Measurements from ENCODE around the gene B4GALT6. TPM values are rescaled to one million over a fixed set of nuclear protein-coding genes. Genes with fewer than 3 reads are reported as not detected.

The B4GALT6 gene
- total RNA-seq, 1 experiment from 2014 or later: 16.1 TPM

DNA sequence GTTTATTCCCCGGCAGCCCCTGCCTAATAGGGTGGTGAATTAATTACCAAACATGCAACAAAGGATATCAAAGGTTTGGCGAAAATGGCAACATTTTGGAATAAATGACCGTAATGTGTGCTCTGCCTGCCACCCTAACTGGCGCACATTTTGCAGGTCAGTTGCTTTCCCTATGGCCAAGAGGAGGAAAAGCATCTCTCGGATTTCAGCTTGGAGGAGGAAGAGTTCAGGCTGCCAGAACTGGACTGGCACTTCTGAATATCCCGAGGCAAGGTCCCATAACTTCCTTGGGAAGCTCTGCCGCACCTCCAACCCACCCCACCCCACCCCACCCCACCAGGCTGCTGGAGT is 39.2 kb upstream of the B4GALT6 start:
- Histone ChIP-seq H2AFZ (ENCODE audit: low read depth, low read length, poor library complexity, severe bottlenecking) (no peak overlapping the region), H4K20me1 (ENCODE audit: insufficient read depth) (no peaks in the 10 kb centered on the region), H3K9me2 (ENCODE audit: insufficient read depth) (no peaks in the 10 kb centered on the region), H3K36me3 (ENCODE audit: control insufficient read depth in 1 of 2, insufficient read depth in 2 of 2, low read length in 2 of 2) (no peaks in the 10 kb centered on the region), H3K27me3 (ENCODE audit: insufficient read depth, low read length) (no peaks in the 10 kb centered on the region), H3K27ac (ENCODE audit: low read depth, low read length) (no peak overlapping the region), H3K9me3 (ENCODE audit: control insufficient read depth in 1 of 2, insufficient read depth in 1 of 2, low read depth in 1 of 2, low read length in 2 of 2) (peaks cover 6 to 7% of the 10 kb centered on the region in 2 experiments; a peak in 2 of 4 replicates), H3K9ac (ENCODE audit: low read length) (no peak overlapping the region), H3K4me2 (ENCODE audit: low read length) (no peak overlapping the region), H3K4me3 (replicated peaks in 1 of 2; ENCODE audit: low read depth in 1 of 2, low read length in 2 of 2) (no peak overlapping the region), H3K79me2 (ENCODE audit: insufficient read depth, low read length) (no peaks in the 10 kb centered on the region), H3K4me1 (ENCODE audit: control insufficient read depth in 1 of 2, insufficient read depth in 2 of 2, low read length in 2 of 2) (no peaks in the 10 kb centered on the region)
- CTCF ChIA-PET: interaction anchor here (1.1 to 2.1 kb wide), 3 partner anchors 9 to 168 kb away, joined by 3 to 5 read pairs (median 4); no protein-coding TSS in a partner anchor
- intact Hi-C loops (cut with micrococcal nuclease): loop anchor here (10.0 kb wide), 3 partner anchors 231 to 749 kb away; no protein-coding TSS in a partner anchor
- POLR2A ChIA-PET: no interaction called here
- BruUV-seq (replicated peaks): no TSS peak
- RAD21 ChIA-PET (ENCODE audit: low non-redundant PET in 1 of 2, low total read pairs in 2 of 2, uncharacterized antibody in 2 of 2, unreplicated experiment in 2 of 2): no interaction called here
- no peak for DNase-seq (ENCODE audit: low read depth, low spot score)
- ATAC-seq: no peak
- TF ChIP-seq POLR2A (IDR thresholded peaks at IDR 0.05; ENCODE audit: borderline replicate concordance, extremely low read depth, insufficient read depth, insufficient read length) (no peak), ELF1 (IDR thresholded peaks at IDR 0.05; ENCODE audit: borderline replicate concordance, low read depth) (no peak), POLR2AphosphoS5 (IDR thresholded peaks at IDR 0.05; ENCODE audit: low read depth, low read length) (no peak), SIN3A (IDR thresholded peaks at IDR 0.05; ENCODE audit: low read depth) (no peak), FOSL1 (IDR thresholded peaks at IDR 0.05; ENCODE audit: low read depth) (no peak), RAD21 (IDR thresholded peaks at IDR 0.05; ENCODE audit: low read depth) (no peak), ZNF274 (IDR thresholded peaks at IDR 0.05; ENCODE audit: low read depth, low read length) (no peak), YY1 (IDR thresholded peaks at IDR 0.05; ENCODE audit: extremely low read depth, insufficient replicate concordance, low read depth, low read length) (no peak), EGR1 (IDR thresholded peaks at IDR 0.05; ENCODE audit: low read depth) (no peak), TCF7L2 (IDR thresholded peaks at IDR 0.05; ENCODE audit: borderline replicate concordance, extremely low read depth, insufficient read depth, insufficient read length) (no peak), SP1 (IDR thresholded peaks at IDR 0.05; ENCODE audit: low read depth) (no peak)
- TF ChIP-seq, protein P1, sequence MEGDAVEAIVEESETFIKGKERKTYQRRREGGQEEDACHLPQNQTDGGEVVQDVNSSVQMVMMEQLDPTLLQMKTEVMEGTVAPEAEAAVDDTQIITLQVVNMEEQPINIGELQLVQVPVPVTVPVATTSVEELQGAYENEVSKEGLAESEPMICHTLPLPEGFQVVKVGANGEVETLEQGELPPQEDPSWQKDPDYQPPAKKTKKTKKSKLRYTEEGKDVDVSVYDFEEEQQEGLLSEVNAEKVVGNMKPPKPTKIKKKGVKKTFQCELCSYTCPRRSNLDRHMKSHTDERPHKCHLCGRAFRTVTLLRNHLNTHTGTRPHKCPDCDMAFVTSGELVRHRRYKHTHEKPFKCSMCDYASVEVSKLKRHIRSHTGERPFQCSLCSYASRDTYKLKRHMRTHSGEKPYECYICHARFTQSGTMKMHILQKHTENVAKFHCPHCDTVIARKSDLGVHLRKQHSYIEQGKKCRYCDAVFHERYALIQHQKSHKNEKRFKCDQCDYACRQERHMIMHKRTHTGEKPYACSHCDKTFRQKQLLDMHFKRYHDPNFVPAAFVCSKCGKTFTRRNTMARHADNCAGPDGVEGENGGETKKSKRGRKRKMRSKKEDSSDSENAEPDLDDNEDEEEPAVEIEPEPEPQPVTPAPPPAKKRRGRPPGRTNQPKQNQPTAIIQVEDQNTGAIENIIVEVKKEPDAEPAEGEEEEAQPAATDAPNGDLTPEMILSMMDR (IDR thresholded peaks at IDR 0.05 in 2 of 3, conservative IDR thresholded peaks at IDR 0.05 in 1 of 3; ENCODE audit: borderline replicate concordance in 1 of 3, insufficient read depth in 1 of 3, low read depth in 2 of 3, low read length in 2 of 3): no peak
- TF ChIP-seq, protein P2, sequence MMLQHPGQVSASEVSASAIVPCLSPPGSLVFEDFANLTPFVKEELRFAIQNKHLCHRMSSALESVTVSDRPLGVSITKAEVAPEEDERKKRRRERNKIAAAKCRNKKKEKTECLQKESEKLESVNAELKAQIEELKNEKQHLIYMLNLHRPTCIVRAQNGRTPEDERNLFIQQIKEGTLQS (IDR thresholded peaks at IDR 0.05): no peak
- TF ChIP-seq, protein P3, sequence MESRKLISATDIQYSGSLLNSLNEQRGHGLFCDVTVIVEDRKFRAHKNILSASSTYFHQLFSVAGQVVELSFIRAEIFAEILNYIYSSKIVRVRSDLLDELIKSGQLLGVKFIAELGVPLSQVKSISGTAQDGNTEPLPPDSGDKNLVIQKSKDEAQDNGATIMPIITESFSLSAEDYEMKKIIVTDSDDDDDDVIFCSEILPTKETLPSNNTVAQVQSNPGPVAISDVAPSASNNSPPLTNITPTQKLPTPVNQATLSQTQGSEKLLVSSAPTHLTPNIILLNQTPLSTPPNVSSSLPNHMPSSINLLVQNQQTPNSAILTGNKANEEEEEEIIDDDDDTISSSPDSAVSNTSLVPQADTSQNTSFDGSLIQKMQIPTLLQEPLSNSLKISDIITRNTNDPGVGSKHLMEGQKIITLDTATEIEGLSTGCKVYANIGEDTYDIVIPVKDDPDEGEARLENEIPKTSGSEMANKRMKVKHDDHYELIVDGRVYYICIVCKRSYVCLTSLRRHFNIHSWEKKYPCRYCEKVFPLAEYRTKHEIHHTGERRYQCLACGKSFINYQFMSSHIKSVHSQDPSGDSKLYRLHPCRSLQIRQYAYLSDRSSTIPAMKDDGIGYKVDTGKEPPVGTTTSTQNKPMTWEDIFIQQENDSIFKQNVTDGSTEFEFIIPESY (IDR thresholded peaks at IDR 0.05; ENCODE audit: extremely low read depth, insufficient replicate concordance, low read length): no peak
- TF ChIP-seq, protein P4, sequence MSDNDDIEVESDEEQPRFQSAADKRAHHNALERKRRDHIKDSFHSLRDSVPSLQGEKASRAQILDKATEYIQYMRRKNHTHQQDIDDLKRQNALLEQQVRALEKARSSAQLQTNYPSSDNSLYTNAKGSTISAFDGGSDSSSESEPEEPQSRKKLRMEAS (IDR thresholded peaks at IDR 0.05): no peak
